ENCODE results near the gene HERC3. TPM values are rescaled to one million over a fixed set of nuclear protein-coding genes. Genes with fewer than 3 reads are reported as not detected.

HERC3 gene
- total and polyA plus RNA-seq, 2 donors (not counting 3 experiments of a cell fraction or from before 2014, with no cell fraction given): 6.3 to 21.2 TPM

DNA sequence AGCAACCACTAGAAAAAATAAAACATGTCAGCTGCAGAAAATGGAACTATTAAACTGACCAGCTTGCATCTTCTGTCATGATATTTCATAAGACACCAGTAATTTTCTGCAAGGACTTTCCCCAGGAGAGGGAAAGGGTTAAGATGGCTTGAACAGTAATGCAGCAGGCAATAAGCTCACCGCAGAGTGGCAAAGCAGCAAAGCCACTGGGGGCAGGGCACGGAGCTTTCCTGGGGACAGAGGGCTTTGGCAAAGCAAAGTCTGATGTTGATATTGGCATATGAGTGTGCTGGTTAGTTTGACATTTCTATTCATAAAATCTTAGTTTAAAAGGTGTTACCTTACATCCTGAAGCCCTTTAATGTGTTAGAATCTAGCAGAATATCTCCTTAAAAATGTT lies 160.5 kb downstream of the HERC3 start:
- H3K9me3 ChIP-seq (replicated peaks; ENCODE audit: control insufficient read depth, insufficient read depth, low read length): no peaks in the 10 kb centered on the region
- no peak for DNase-seq (ENCODE audit: low read depth, low spot score)
- FAIRE-seq: no peak
- POLR2A ChIA-PET: no interaction called here
- CTCF ChIA-PET: interaction anchor here (1.2 to 1.3 kb wide), 2 partner anchors 13 to 38 kb away, joined by 5 read pairs; no protein-coding TSS in a partner anchor
- H3K36me3 ChIP-seq (ENCODE audit: control insufficient read depth in 2 of 2, extremely low read depth in 1 of 2, insufficient read depth in 2 of 2, low read length in 2 of 2): peaks cover 0 to 5% of the 10 kb centered on the region in 2 experiments
- no peak overlapping the region for H3K4me3 ChIP-seq (replicated peaks in 1 of 3; ENCODE audit: insufficient read depth in 1 of 3, low read depth in 1 of 3, low read length in 3 of 3)
- H2AFZ ChIP-seq (ENCODE audit: low read depth, low read length): no peak overlapping the region
- intact Hi-C loops (cut with micrococcal nuclease) (no loop called here), dilution Hi-C loops (cut with MboI; ENCODE audit: extremely low pct_ligation_motif_present, low sequenced_read_pairs) (no loop called here)
- no peak overlapping the region for H3K27ac ChIP-seq (ENCODE audit: insufficient read depth, low read depth, low read length)
- H3K4me1 ChIP-seq (ENCODE audit: control insufficient read depth, extremely low read depth, insufficient read depth, low read length): no peaks in the 10 kb centered on the region
- no peak overlapping the region for H3K4me2 ChIP-seq (ENCODE audit: insufficient read depth, low read length)
- BruUV-seq (replicated peaks): no TSS peak
- H3K9ac ChIP-seq (replicated peaks; ENCODE audit: extremely low read depth, insufficient read depth, low read length): no peak overlapping the region
- H4K20me1 ChIP-seq (replicated peaks; ENCODE audit: control insufficient read depth, extremely low read depth, insufficient read depth, low read length): no peaks in the 10 kb centered on the region
- H3K79me2 ChIP-seq (ENCODE audit: control insufficient read depth, insufficient read depth, low read length): no peaks in the 10 kb centered on the region
- H3K9me1 ChIP-seq (replicated peaks; ENCODE audit: control insufficient read depth, extremely low read depth, insufficient read depth, low read length): no peaks in the 10 kb centered on the region
- no peaks in the 10 kb centered on the region for H3K27me3 ChIP-seq (ENCODE audit: control insufficient read depth in 2 of 2, insufficient read depth in 2 of 2, low read length in 2 of 2)
- no peak for TF ChIP-seq FOS (IDR thresholded peaks at IDR 0.05; ENCODE audit: borderline replicate concordance, insufficient read depth, low read length)
- TF ChIP-seq, protein P1, sequence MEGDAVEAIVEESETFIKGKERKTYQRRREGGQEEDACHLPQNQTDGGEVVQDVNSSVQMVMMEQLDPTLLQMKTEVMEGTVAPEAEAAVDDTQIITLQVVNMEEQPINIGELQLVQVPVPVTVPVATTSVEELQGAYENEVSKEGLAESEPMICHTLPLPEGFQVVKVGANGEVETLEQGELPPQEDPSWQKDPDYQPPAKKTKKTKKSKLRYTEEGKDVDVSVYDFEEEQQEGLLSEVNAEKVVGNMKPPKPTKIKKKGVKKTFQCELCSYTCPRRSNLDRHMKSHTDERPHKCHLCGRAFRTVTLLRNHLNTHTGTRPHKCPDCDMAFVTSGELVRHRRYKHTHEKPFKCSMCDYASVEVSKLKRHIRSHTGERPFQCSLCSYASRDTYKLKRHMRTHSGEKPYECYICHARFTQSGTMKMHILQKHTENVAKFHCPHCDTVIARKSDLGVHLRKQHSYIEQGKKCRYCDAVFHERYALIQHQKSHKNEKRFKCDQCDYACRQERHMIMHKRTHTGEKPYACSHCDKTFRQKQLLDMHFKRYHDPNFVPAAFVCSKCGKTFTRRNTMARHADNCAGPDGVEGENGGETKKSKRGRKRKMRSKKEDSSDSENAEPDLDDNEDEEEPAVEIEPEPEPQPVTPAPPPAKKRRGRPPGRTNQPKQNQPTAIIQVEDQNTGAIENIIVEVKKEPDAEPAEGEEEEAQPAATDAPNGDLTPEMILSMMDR (IDR thresholded peaks at IDR 0.05; ENCODE audit: extremely low read depth in 1 of 2, insufficient read depth in 1 of 2, low read depth in 1 of 2, low read length in 2 of 2): no peak
- TF ChIP-seq GATA2 (IDR thresholded peaks at IDR 0.05; ENCODE audit: insufficient read depth, insufficient read length, low read depth, low read length): no peak
- TF ChIP-seq EZH2 (IDR thresholded peaks at IDR 0.05; ENCODE audit: borderline replicate concordance, low read depth, low read length, severe bottlenecking): no peak
- no peak for TF ChIP-seq JUN (IDR thresholded peaks at IDR 0.05; ENCODE audit: borderline replicate concordance, insufficient read depth, insufficient read length, low read depth)
- no peak for TF ChIP-seq MYC (IDR thresholded peaks at IDR 0.05; ENCODE audit: low read depth, low read length)
- no peak for TF ChIP-seq POLR2A (IDR thresholded peaks at IDR 0.05; ENCODE audit: low read depth, low read length)

All from endothelial cell of umbilical vein (primary cell).